DMS153 (cell line): ENCODE measurements around the gene COL5A3.
A peak's percentile ranks its signal among the peaks of the same experiment; 100 is the strongest.
"Not testable (repeated sequence)": the region's sequence is repeated elsewhere in the genome, so short reads cannot be mapped to it uniquely, and the experiment has no call there.

Source experiments
- DNase-seq: peaks from one replicate; lab custom pipeline; 2025; lab: John Stamatoyannopoulos, UW

The COL5A3 gene

DNA sequence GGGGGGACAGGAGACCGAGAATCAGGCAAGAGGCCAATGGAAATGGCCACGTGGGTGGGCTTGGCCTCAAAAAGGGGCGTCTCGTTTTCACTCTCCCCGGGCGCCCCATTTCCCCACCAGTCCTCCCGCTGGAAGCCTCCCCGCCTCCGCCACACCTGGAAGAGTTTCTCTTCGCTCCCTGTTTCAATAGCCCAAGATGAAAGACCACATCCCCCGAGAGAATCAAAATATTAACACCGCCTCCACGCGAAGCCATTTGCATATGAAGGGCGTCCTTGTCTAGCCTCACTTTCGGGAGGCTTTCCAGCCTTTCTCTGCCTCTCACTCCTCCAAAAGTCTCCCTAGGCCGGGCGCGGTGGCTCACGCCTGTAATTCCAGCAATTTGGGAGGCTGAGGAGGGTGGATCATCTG is 73.3 kb downstream of the COL5A3 start:
- DNase-seq, result no peak

DNA sequence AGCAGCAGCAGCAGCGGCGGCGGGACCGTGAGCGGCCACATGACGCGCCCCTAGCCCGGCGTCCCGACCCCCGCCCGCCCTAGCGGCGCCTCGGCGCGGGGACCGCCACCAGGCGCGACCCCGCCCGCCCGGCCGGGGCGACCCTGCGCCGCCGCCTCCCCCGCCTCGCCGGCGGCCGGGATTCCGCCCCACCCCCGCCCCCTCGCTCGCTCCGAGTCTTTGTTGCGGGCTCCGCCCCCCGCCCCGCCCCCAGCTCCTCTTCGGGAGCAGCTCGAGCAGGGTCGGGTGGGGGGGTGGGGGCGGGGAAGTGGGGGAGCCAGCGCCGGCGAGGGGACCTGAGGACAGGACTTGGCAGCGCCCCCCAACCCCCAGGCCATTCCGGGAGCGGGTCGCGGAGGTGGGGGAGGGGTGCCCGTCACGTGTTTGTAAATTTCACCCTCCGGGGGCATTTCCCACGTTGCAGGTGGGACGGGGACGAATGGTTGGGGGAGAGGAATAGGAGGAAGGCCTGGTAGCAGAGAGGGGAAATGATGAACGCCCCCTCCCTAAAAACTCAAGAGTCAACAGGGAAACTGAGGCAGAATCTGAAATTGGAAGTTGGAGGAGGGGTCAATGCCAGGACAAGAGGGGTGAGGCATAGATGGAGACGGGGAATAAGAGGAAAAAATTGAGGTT is 73.8 kb downstream of the COL5A3 start, which contains the start of gene OLFM2:
OLFM2 (minus strand) TSS at position 190 of the 675 bp plus-strand sequence; CDS start at position 41, 149 bp downstream.
- DNase-seq, result no peak

DNA sequence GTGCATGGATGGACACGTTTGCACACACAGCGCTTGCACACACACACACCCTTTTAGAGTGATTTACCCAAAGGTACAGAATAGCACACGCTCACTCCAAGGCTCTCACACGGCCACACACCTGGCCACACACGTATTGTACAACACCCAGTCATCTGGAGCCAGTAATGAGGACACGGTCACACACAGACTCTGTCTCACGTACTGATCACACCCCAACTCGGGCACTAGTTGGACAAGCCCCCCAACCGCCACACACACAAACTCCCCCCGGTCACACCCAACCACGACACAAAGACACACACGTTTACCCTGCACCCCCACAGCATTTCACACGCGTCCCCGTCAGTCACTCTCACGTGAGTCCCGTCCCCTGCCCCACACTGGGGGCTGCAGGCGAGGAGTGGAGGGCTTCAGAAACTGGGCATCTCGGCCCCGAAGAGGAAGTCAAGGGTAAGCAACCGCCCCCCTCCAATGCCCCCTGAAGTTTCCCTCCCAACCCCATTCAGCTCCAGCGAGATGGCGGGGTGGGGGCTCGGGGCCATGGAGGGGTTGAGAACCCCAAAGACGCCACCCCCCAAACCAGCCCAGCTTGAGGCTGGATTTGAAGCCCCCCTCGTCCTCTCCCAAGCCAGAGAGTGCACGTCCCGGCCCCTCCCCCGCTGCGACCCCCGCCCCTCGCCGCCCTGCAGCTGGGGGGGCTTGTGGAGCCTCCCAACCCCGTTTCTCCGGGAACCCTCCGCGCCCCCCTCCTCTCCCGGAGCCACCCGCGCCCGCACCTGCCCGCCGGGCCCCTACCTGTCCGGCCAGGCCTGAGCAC is 74.6 kb downstream of the COL5A3 start:
- DNase-seq, result no peak

DNA sequence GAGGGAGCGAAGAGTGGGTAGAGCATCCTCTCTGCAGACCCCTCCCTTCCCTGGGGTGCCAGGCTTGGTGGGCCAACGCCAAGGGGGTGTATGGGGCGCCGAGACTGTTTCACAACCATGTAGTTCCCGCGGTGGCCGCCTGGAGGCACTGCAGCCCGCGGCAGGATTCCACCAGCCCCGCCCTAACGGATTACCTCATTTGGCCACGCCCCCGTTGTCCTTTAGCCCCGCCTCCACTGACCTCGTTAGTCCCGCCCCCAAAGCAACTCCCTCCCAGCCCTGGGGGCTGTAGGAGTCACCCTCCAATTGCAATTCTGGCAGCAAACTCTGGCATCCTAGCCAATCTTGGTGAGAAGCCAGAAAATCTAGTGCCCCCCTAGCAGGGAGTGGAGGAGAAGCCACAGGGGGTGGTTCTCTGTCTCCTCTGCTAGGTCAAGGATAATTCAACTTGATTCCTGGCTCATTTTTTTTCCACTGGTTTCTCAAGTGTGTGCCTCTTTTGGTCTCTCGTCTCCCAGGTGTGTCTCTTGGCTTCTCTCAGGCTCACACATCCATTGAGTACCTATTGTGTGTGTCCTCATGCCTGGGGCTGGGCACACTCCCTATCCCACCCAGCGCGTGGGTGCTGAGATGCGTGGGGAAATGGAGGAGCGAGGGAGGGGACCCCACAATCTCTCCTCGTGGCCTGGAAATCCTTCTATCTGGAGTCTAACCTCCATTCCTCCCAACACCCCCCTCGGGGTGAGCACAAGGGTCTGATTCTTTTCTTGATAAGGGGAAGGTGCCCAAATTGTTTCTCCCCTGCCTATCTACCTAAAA is 76.0 kb downstream of the COL5A3 start:
- DNase-seq, result no peak

DNA sequence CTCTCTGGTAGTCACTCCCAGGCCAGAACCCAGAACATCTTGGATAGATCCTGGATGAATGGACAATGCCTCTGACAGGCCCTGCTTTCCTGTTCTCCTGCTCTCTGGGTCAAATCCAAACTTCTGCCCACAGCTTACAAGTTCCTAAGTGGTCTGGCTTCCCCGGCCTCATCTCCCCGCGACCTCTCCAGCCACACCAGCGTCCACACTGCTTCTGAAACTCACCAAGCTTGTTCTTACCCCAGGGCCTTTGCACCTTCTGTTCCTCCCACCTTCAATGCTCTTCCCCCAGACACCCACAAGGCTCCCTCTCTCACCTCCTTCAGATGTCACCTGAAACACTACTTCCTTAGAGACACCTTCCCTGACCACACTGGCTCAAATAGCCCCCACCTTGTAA is 77.5 kb downstream of the COL5A3 start:
- DNase-seq, result no peak

DNA sequence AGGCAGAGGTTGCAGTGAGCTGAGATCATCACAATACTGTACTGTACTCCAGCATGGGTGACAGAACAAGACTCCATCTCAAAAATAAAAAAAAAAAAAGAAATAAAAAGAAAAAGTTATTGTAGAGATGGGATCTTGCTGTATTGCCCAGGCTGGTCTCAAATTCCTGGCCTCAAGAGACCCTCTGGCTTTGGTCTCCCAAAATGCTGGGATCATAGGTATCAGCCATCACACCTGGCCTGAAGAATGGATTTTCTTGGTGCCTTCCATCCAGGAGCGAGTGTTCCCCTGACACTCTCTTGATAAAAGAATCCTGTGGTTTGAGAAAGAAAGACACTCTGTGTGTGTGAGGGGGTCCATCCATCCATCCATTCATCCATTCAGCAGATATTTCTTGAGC is 78.7 kb downstream of the COL5A3 start:
- no peak for DNase-seq

DNA sequence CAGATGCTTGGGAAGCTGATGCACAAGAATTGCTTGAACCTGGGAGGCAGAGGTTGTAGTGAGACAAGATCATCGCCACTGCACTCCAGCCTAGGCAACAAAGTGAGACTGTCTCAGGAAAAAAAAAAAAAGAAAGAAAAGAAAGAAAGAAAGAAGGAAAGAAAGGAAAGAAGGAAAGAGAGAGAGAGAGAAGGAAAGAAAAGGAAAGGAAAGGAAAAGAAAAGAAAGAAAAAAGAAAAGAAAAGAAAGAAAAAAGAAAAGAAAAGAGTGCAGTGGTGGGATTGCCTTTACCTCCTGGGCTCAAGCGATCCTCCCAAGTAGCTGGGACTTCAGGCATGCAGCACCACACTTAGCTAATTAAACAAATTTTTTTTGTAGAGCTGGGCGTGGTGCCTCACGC is 86.9 kb downstream of the COL5A3 start:
- DNase-seq, result no peak

DNA sequence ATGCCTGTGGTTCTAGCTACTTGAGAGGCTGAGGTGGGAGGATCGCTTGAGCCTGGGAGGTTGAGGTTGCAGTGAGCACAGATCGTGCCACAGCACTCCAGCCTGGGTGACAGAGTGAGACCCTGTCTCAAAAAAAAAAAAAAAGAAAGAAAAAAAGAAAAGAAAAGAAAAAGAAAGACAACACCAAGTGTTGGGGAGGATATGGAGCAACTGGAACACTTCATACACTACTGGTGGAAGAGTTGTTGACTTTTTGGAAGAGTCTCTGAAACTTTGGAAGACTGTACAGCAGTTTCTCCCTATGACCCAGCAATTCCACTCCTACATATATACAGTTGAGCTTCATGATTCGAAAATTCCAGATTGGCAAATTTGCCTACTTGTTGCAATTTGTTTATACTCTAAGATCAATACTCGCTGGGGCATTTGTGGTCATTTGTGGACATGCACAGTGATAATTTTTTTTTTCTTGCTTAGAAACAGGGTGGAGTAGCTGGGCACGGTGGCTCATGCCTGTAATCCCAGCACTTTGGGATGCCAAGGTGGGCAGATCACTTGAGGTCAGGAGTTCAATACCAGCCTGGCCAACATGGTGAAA is 87.4 kb downstream of the COL5A3 start:
- DNase-seq, result not testable (repeated sequence)

DNA sequence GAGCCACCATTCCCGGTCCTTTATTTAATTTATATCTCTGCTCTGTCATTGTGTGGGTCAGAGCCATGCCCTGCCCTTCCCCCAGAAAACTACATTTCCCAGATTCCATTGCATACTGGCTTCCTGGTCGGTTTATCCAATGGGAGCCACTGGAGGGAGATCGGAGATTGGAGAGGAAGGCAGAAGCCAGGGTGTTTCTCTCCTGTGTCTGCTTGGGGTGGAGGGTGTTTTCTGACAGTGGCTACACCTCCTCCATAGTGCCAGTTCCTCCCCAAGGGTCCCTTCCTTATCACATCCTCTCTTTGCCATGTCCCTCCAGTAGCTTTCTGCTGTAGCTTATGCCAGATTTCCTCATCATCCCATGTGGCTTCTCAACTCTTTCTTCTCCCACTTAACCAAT is 93.0 kb downstream of the COL5A3 start:
- peak; percentile 13 for DNase-seq

DNA sequence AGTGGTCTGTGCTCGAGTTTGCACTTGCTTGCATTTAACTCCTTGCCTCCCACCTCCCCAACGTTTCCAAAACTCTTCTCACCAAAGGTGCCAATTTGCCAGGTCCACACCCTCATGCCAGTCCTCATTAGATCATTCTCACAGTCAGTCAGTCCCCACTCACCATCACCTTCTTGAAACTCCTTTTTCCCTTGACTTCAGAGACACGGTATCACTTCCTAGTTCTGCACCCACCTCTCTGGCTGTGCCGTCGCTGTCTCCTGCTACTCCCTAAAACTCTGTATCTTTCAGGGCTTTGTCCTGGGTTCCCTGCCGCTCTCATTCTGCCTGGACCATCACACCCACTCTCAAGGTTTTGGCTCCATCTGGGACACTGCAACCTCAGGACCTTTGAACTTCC is 93.6 kb downstream of the COL5A3 start:
- no peak for DNase-seq

DNA sequence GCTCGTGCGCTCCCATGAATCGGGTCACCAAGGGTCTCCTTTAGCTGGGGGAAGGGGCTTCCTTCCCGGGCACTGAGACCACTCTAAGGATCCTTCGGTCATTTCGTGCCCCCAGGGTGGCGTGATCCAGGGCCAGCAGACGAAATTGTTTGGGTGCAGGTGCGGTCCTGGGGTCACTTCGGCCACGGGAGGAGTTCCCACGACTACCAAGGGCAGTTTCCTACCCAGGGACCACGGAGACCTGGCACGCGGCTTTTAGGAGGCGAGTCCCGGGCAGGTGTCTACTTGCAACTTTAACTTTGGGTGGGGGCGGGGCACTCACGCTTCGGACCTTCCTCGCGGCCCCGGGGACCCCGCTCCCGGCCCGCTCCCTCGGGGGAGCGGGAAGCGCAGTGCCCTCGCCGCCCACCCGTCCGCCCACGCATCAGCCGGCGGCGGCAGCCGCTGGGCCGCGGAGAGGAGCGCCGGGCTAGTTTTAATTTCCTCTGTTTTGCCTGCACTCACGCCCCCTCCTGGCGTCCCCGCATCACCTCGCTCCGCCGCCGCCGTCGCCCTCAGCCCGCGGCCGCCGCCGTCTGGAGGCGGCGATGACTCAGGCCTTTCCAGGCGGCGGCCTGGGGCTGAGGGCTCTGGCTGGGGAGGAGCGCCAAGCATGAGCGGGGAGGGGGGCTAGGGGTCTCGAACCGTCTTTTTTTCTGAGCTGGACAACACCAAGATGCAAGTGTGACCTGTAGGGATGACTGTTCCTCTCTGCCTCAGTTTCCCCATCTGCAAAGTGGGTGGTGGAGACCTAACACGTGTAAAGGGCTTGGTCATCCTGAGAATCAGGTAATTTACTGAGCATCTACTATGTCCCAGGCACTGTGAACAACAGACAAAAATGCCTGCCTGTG is 95.7 kb downstream of the COL5A3 start:
- peak; percentile 13 for DNase-seq

DNA sequence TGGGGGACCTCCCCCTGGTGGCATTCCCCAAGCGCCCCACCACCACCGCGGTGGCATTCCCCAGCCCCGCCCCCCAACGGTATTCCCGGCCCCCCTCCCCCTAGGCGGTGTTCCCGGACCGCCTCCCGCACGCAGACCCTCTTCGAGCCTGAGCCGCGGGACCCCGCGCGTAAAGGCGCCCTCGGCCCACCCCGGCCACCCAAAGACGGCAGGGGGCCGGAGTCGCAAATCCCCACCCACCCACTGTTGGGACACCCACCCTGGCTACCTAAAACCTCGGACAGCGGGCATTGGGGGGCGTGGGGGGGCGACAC is 96.3 kb downstream of the COL5A3 start:
- no peak for DNase-seq

DNA sequence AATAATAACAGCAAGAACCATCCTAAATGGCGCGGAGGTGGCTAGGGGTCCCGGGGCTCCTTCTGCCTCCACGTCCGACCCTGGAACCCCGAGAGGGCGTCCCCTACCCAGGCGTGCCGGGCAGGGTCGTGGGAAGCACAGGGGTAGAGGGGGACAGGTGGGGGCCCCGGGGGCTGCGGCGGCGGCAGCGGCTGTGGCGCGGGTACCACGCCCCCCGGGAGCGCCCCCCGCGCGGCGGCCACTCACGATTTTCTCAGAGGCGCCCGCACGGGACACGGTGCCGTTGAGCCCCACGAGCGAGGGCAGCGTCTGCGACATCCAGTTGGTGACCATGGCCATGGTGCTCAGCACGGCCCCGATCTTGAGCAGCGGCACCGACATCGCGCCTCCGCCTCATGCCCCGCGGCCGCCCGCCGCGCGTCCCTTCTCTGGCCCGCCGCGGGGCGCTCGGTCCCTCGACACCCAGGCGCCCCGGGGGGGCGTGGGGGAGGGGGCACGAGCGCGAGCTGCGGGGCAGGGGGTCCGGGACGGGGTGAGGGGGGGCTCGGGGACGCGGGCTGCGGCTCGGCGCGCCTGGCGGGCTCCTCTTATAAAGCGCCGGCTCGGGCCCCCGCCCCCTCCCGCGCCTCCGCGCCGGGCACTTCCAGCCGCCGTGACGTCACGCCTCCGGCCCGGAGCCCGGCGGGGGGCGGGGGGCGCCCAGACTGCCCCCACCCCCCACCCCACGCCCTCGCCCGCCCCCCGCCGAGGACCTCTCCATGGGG is 96.9 kb downstream of the COL5A3 start:
- DNase-seq, result no peak

DNA sequence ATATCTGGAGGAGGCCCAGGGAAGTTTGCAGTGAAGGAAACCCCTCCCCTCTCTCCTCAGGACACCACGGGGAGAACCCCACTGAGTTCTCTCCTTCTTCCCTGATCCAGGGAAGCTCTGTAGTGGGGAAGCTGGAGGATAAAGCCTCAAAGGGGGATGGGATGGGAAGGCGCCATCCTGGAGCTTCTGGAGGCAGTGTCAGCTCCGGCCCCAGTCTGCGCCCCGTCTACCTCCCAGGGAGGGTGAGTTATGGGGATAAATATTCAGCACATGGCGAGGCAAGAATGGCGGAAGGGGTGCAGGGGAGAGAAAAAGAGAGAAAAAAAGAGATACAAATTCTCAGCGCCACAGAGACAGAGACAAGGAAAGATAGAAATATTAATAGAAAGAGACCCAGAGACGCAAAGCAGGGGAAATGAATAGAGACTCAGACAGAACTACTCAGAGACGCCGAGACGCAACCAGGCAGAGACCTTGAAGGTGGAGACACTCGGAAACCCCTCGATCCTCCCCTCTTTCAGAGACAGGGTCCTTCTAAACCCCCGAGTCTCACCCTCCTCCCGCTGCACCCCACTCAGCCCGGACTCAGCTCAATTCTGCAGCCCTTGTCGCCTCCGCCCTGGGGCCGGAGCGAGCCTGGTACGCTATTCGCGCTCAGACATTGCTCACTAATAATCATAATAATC is 97.6 kb downstream of the COL5A3 start:
- DNase-seq, result no peak

DNA sequence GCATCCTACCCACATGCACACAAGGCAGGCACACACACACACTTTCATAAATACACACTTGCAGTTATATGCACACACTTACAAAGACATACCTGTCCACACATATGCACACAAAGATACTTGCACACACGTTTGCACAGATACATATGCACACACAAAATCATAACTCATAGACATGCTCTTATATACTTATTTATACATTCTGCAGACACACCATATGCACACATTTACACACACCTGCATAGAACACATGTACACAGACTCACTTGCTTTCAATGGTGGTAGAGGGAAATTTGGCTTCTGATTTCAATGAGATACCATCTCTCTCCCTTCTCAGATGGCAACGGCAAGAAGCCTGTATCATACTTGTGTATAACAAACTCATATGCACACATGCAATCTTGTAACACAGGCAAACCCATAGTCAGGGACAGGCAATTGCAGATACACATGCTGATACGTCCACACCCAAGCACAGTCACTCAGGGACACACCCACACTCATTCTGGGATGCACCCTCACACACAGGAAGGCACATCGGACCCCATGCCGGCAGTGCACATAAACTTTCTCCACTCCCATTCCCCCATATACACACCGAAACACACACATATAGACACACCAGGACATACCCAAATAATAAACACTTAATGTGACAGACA is 98.6 kb downstream of the COL5A3 start:
- no peak for DNase-seq

DNA sequence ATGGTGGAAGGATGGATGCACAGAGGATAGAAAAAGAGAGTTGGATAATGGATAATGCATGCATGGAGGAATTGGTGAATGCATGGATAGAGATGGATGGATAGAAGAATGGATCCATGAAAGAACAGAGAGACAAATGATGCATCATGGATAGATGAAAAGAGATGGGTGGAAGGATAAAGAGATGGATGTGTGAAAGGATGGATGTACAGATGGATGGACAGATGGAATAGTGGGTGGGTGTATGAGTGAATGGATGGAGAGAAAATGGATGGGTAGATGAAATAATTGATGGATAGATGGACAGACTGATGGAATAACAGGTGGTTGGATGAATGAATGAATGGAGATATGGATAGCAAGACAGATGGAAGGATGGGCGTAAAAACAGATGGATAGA is 99.7 kb downstream of the COL5A3 start:
- no peak for DNase-seq
